Tibial nerve (tissue), 4 donors: ENCODE data around the gene CTNND2. TPM values are rescaled to one million over a fixed set of nuclear protein-coding genes. Genes with fewer than 3 reads are reported as not detected.

Experiments
- DNase-seq, 2 donors: peaks; one replicate each; pipeline ENCODE4 v3.0.0-alpha.2; 2019; ENCODE audit warnings: low spot score in 2 of 2
- H3K27ac ChIP-seq, 4 donors: fragments of 200-600 bp; sonication (generic) in 3 of 4; one replicate each; pipeline ENCODE4 v1.5.1; 2017 to 2019; ENCODE audit warnings: mild to moderate bottlenecking in 1 of 4
- H3K27me3 ChIP-seq, 2 donors: fragments of 200-600 bp; sonication (generic) in 1 of 2; one replicate each; pipeline versions ENCODE4 v1.5.1 to v1.6.0; 2017 to 2019
- H3K36me3 ChIP-seq, 3 donors: fragments of 200-600 bp; sonication (generic); one replicate each; pipeline ENCODE4 v1.5.1; 2018 to 2019
- H3K4me1 ChIP-seq, 4 donors: fragments of 200-600 bp; sonication (generic) in 3 of 4; one replicate each; pipeline ENCODE4 v1.5.1; 2017 to 2019
- H3K4me3 ChIP-seq, 4 donors: fragments of 200-600 bp; sonication (generic) in 3 of 4; one replicate each; pipeline ENCODE4 v1.5.1; 2017 to 2019; ENCODE audit warnings: mild to moderate bottlenecking in 1 of 4, moderate library complexity in 1 of 4
- H3K9me3 ChIP-seq, 4 donors: fragments of 200-600 bp; sonication (generic) in 3 of 4; one replicate each; pipeline ENCODE4 v1.5.1; 2017 to 2019
- CTCF ChIP-seq, 5 experiments: fragments of 200-600 bp in 3 of 5; fragments of 450-650 bp in 2 of 5; sonication (generic) in 3 of 5; IDR thresholded peaks; one replicate each; pipeline ENCODE4 v1.5.1; 2016 to 2019; ENCODE audit warnings: antibody characterized with exemption in 5 of 5, mild to moderate bottlenecking in 3 of 5, moderate library complexity in 2 of 5
- EP300 ChIP-seq, 2 donors: sonication (generic); formaldehyde crosslinking; IDR thresholded peaks; one replicate each; pipeline ENCODE4 v1.6.1; 2017; ENCODE audit warnings: antibody characterized with exemption in 2 of 2, mild to moderate bottlenecking in 1 of 2
- POLR2A ChIP-seq, 2 donors: fragments of 450-650 bp; IDR thresholded peaks; one replicate each; pipeline ENCODE4 v1.6.1; 2017; ENCODE audit warnings: antibody characterized with exemption in 2 of 2, mild to moderate bottlenecking in 2 of 2, moderate library complexity in 2 of 2
- WGBS, 2 donors: methylation state at CpG; one replicate each; pipeline ENCODE4 v1.1.5; 2018; 5-methylcytosine and 5-hydroxymethylcytosine counted together
- total RNA-seq, 4 donors: library from RNA; depleted of rRNA; stranded (reverse); fragments of >200 nt; gene quantifications; one replicate each; pipeline ENCODE4 v1.1.0, GENCODE V29; 2016

Gene CTNND2
- total RNA-seq, 4 donors from 2014 or later: 1.5 to 5.7 (median 2.5) TPM; not detected in 1

- TF ChIP-seq CTCF (IDR thresholded peaks at IDR 0.05): no peak
- peak in 1 of 2 donors; percentile 18 for TF ChIP-seq EP300 (IDR thresholded peaks at IDR 0.05)
- H3K27me3 ChIP-seq: no peaks in the 10 kb centered on the region
- WGBS, 2 donors: 71 to 72% methylated on average over 2 of the region's 2 CpGs
- H3K9me3 ChIP-seq: no peaks in the 10 kb centered on the region
- H3K36me3 ChIP-seq: no peaks in the 10 kb centered on the region
- no peak overlapping the region for H3K27ac ChIP-seq
- H3K4me3 ChIP-seq: no peak overlapping the region
- DNase-seq: no peak
- H3K4me1 ChIP-seq: no peaks in the 10 kb centered on the region
Measured at GRCh38 chr5:11684607-11685006, 219.6 kb downstream of the CTNND2 start.

- peak in 1 of 2 donors; percentile 57 for DNase-seq
- TF ChIP-seq CTCF (IDR thresholded peaks at IDR 0.05) (no peak), EP300 (IDR thresholded peaks at IDR 0.05) (no peak), POLR2A (IDR thresholded peaks at IDR 0.05) (no peak)
- WGBS, 2 donors: 72 to 79% methylated on average over 2 of the region's 2 CpGs
Measured at GRCh38 chr5:11683666-11684065, 220.6 kb downstream of the CTNND2 start.

GRCh38 chr5:11681796-11682195 lies 222.4 kb downstream of the CTNND2 start:
- no peaks in the 10 kb centered on the region for H3K27me3 ChIP-seq
- H3K4me1 ChIP-seq: no peaks in the 10 kb centered on the region
- no peak overlapping the region for H3K27ac ChIP-seq
- H3K4me3 ChIP-seq: no peak overlapping the region
- no peak for DNase-seq
- TF ChIP-seq POLR2A (IDR thresholded peaks at IDR 0.05) (no peak), EP300 (IDR thresholded peaks at IDR 0.05) (no peak), CTCF (IDR thresholded peaks at IDR 0.05) (no peak)
- no peaks in the 10 kb centered on the region for H3K9me3 ChIP-seq
- H3K36me3 ChIP-seq: no peaks in the 10 kb centered on the region
- whole genome bisulfite sequencing, 2 donors: 77 to 82% methylated on average over 4 of the region's 4 CpGs

More at GRCh38 chr5:11683666-11684065, 220.6 kb downstream of the CTNND2 start:
- Histone ChIP-seq H3K27me3 (no peaks in the 10 kb centered on the region), H3K36me3 (no peaks in the 10 kb centered on the region), H3K4me1 (no peaks in the 10 kb centered on the region), H3K27ac (no peak overlapping the region), H3K9me3 (no peaks in the 10 kb centered on the region), H3K4me3 (no peak overlapping the region)

DNA sequence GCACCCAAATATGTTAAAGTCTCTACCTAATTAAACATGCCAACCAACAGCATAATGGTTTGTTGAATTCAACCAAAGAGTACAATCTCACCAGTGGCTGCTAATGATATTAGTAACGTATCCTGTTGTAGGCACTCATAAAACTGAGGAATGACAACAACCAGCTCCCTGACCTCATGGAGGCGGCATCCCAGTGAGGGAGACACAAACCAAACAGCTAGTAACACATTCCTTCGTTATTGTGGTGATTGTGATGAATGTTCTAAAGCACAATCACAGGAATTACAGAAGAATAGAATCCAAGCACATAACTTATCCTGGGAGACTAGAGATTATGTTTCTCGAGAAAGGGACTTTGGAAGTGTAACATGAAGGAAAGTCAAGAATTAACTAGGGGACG lies 224.6 kb downstream of the CTNND2 start:
- 53 to 63% methylated on average over 5 of the region's 5 CpGs for WGBS, 2 donors
- Histone ChIP-seq H3K4me1 (no peaks in the 10 kb centered on the region), H3K36me3 (no peaks in the 10 kb centered on the region), H3K4me3 (no peak overlapping the region), H3K27me3 (no peaks in the 10 kb centered on the region), H3K27ac (no peak overlapping the region), H3K9me3 (no peaks in the 10 kb centered on the region)
- DNase-seq: no peak
- no peak for TF ChIP-seq POLR2A (IDR thresholded peaks at IDR 0.05)
- TF ChIP-seq CTCF (IDR thresholded peaks at IDR 0.05): no peak
- no peak for TF ChIP-seq EP300 (IDR thresholded peaks at IDR 0.05)

GRCh38 chr5:11675184-11675583 lies 229.1 kb downstream of the CTNND2 start:
- Histone ChIP-seq H3K27ac (no peak overlapping the region), H3K27me3 (no peaks in the 10 kb centered on the region), H3K4me3 (no peak overlapping the region), H3K36me3 (no peaks in the 10 kb centered on the region), H3K4me1 (no peaks in the 10 kb centered on the region), H3K9me3 (peaks cover 0 to 7% (median 0%) of the 10 kb centered on the region in 4 donors)
- whole genome bisulfite sequencing, 2 donors: 85 to 90% methylated on average over 2 of the region's 2 CpGs
- no peak for DNase-seq
- TF ChIP-seq EP300 (IDR thresholded peaks at IDR 0.05) (no peak), POLR2A (IDR thresholded peaks at IDR 0.05) (no peak), CTCF (IDR thresholded peaks at IDR 0.05) (no peak)
